HepG2 (cell line): ENCODE data around the gene RUSF1. TPM values are rescaled to one million over a fixed set of nuclear protein-coding genes. Genes with fewer than 3 reads are reported as not detected.
A peak's percentile ranks its signal among the peaks of the same experiment; 100 is the strongest.

ENCODE experiments used
- GATA4 ChIP-seq: sonication (generic); IDR thresholded peaks from 2 replicates; pipeline ENCODE4 v1.6.1; 2016; ENCODE audit warnings: antibody characterized with exemption, low read depth, borderline replicate concordance
- GATAD2A ChIP-seq: IDR thresholded peaks from 2 replicates; pipeline ENCODE4 v1.6.1; 2016
- HNRNPK ChIP-seq: fragments of 200-400 bp; formaldehyde crosslinking; IDR thresholded peaks from 2 replicates; pipeline ENCODE4 v1.6.1; 2018; ENCODE audit warnings: low read length, low read depth, moderate library complexity, mild to moderate bottlenecking; ENCODE audit not compliant: poor library complexity, severe bottlenecking
- KAT8 ChIP-seq: IDR thresholded peaks from 2 replicates; pipeline ENCODE4 v1.6.1; 2016; ENCODE audit warnings: missing genetic modification reagents, missing compliant biosample characterization
- NR1H2 ChIP-seq: sonication (generic); formaldehyde crosslinking; IDR thresholded peaks from 2 replicates; pipeline ENCODE4 v1.8.1; 2022; ENCODE audit warnings: low read depth, missing genetic modification reagents, borderline replicate concordance
- REPIN1 ChIP-seq: sonication (generic); formaldehyde crosslinking; IDR thresholded peaks from 2 replicates; pipeline ENCODE4 v1.8.0; 2022; ENCODE audit warnings: missing genetic modification reagents, low read depth, mild to moderate bottlenecking, borderline replicate concordance
- SMAD3 ChIP-seq: sonication (generic); formaldehyde crosslinking; IDR thresholded peaks from 2 replicates; pipeline ENCODE4 v1.4.0; 2020; ENCODE audit warnings: missing genetic modification reagents
- ZNF747 ChIP-seq: sonication (generic); formaldehyde crosslinking; IDR thresholded peaks from 2 replicates; pipeline ENCODE4 v1.8.1; 2023; ENCODE audit warnings: missing genetic modification reagents, mild to moderate bottlenecking, borderline replicate concordance
- polyA plus RNA-seq, 8 experiments: library from polyadenylated mRNA; depleted of rRNA in 3 of 8; stranded (reverse) in 7 of 8; unstranded in 1 of 8; fragments of >200 nt; fragmentation: Illumina TruSeq in 4 of 8; extraction: Trizol in 4 of 8; gene quantifications; 2 replicates each; pipeline versions ENCODE4 v1.2.1 to v1.2.3, GENCODE V29; 2011 to 2016; ENCODE audit warnings: low read depth in 4 of 8, missing spikeins in 1 of 8, mixed read lengths in 1 of 8; ENCODE audit not compliant: insufficient read depth in 1 of 8
- total RNA-seq, 5 experiments: library from RNA; depleted of rRNA; stranded (reverse); fragments of >200 nt; fragmentation: Illumina TruSeq; extraction: Trizol; gene quantifications; 2 replicates each; pipeline ENCODE4 v1.2.3, GENCODE V29; 2016; ENCODE audit warnings: low read depth in 1 of 5
- TF ChIP-seq, protein P1 (sequence below): sonication (generic); formaldehyde crosslinking; IDR thresholded peaks from 2 replicates; pipeline ENCODE4 v1.8.1; 2023; ENCODE audit warnings: mild to moderate bottlenecking, missing genetic modification reagents, borderline replicate concordance
- TF ChIP-seq, protein P2 (sequence below): sonication (generic); formaldehyde crosslinking; IDR thresholded peaks from 2 replicates; pipeline ENCODE4 v1.5.0; 2020; ENCODE audit warnings: missing genetic modification reagents, mild to moderate bottlenecking, borderline replicate concordance
- TF ChIP-seq, protein P3 (sequence below): sonication (generic); formaldehyde crosslinking; IDR thresholded peaks from 2 replicates; pipeline ENCODE4 v1.8.1; 2023; ENCODE audit warnings: missing genetic modification reagents, mild to moderate bottlenecking, borderline replicate concordance
- TF ChIP-seq, protein P4 (sequence below): IDR thresholded peaks from 2 replicates; pipeline ENCODE4 v1.6.1; 2016
- TF ChIP-seq, protein P5 (sequence below): sonication (generic); formaldehyde crosslinking; IDR thresholded peaks from 2 replicates; pipeline ENCODE4 v1.4.0; 2020; ENCODE audit warnings: missing genetic modification reagents, borderline replicate concordance
- TF ChIP-seq, protein P6 (sequence below): sonication (generic); formaldehyde crosslinking; IDR thresholded peaks from 2 replicates; pipeline ENCODE4 v1.4.0; 2020; ENCODE audit warnings: mild to moderate bottlenecking, missing genetic modification reagents, borderline replicate concordance
- TF ChIP-seq, protein P7 (sequence below): sonication (generic); formaldehyde crosslinking; IDR thresholded peaks from 2 replicates; pipeline ENCODE4 v1.5.1; 2020; ENCODE audit warnings: mild to moderate bottlenecking, missing genetic modification reagents

RUSF1 gene
- total and polyA plus RNA-seq, 2 of the 13 experiments (the other 11 are each of a cell fraction or from before 2014, with no cell fraction given), result 40.8 to 50.2 TPM

DNA sequence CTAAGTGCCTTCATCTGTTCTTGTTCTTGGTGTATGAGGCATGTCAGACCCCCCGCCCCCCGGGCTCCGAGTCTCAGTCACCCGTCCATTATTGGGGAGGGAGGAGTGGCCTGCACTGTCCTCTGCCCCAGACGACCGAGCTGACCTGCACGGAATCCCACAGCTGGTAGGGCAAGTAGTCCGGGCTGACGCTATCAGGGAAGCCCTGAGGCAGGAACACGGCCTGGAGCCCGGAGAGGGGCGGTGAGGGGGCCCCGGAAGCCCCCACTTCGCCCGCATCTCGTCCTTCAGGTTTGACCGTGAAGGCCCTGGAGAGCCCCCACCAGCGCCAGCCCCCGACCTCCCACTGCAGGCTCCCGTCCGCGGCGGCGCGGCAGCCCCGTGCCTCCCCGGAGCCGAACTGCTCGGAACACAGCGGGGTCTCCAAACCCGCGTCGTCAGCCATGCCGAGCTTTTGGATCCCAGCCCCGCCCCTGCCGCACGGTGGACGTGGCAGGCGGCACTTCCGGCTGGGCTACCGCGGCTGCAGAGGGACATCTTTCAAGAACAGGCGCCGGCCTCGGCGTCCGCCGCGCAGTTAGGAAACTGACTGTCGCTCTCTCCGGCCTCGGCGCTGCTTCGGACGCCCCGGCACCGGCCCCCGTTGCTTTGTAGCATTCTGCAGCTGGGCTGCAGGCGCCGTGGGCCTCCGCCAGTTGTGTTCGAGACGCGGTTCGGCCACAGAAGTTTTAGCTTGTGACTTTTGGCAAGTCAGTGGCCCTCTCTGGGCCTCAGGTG is at the start of gene RUSF1 (continued):
- TF ChIP-seq, protein P1, sequence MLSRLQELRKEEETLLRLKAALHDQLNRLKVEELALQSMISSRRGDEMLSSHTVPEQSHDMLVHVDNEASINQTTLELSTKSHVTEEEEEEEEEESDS (CRISPR knock-in tag), result no peak; the same call in 1 of the 2 replicates
- TF ChIP-seq REPIN1 (CRISPR knock-in tag), result peak; percentile 87
- TF ChIP-seq, protein P2, sequence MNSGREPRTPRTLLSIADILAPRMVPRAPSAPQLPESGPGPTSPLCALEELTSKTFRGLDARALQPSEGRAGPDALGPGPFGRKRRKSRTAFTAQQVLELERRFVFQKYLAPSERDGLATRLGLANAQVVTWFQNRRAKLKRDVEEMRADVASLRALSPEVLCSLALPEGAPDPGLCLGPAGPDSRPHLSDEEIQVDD (CRISPR knock-in tag), result no peak
- peak; percentile 99 for TF ChIP-seq KAT8 (CRISPR knock-in tag)
- TF ChIP-seq NR1H2 (CRISPR knock-in tag), result no peak
- TF ChIP-seq, protein P3, sequence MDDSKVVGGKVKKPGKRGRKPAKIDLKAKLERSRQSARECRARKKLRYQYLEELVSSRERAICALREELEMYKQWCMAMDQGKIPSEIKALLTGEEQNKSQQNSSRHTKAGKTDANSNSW (CRISPR knock-in tag), result no peak
- no peak; the same call in 1 of the 2 replicates for TF ChIP-seq GATA4
- TF ChIP-seq HNRNPK, result peak; percentile 82
- TF ChIP-seq, protein P4, sequence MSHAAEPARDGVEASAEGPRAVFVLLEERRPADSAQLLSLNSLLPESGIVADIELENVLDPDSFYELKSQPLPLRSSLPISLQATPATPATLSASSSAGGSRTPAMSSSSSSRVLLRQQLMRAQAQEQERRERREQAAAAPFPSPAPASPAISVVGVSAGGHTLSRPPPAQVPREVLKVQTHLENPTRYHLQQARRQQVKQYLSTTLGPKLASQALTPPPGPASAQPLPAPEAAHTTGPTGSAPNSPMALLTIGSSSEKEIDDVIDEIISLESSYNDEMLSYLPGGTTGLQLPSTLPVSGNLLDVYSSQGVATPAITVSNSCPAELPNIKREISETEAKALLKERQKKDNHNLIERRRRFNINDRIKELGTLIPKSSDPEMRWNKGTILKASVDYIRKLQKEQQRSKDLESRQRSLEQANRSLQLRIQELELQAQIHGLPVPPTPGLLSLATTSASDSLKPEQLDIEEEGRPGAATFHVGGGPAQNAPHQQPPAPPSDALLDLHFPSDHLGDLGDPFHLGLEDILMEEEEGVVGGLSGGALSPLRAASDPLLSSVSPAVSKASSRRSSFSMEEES (CRISPR knock-in tag), result peak; percentile 69
- TF ChIP-seq ZNF747, result peak; percentile 94
- TF ChIP-seq, protein P5, sequence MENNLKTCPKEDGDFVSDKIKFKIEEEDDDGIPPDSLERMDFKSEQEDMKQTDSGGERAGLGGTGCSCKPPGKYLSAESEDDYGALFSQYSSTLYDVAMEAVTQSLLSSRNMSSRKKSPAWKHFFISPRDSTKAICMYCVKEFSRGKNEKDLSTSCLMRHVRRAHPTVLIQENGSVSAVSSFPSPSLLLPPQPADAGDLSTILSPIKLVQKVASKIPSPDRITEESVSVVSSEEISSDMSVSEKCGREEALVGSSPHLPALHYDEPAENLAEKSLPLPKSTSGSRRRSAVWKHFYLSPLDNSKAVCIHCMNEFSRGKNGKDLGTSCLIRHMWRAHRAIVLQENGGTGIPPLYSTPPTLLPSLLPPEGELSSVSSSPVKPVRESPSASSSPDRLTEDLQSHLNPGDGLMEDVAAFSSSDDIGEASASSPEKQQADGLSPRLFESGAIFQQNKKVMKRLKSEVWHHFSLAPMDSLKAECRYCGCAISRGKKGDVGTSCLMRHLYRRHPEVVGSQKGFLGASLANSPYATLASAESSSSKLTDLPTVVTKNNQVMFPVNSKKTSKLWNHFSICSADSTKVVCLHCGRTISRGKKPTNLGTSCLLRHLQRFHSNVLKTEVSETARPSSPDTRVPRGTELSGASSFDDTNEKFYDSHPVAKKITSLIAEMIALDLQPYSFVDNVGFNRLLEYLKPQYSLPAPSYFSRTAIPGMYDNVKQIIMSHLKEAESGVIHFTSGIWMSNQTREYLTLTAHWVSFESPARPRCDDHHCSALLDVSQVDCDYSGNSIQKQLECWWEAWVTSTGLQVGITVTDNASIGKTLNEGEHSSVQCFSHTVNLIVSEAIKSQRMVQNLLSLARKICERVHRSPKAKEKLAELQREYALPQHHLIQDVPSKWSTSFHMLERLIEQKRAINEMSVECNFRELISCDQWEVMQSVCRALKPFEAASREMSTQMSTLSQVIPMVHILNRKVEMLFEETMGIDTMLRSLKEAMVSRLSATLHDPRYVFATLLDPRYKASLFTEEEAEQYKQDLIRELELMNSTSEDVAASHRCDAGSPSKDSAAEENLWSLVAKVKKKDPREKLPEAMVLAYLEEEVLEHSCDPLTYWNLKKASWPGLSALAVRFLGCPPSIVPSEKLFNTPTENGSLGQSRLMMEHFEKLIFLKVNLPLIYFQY (CRISPR knock-in tag), result peak; percentile 73
- TF ChIP-seq, protein P6, sequence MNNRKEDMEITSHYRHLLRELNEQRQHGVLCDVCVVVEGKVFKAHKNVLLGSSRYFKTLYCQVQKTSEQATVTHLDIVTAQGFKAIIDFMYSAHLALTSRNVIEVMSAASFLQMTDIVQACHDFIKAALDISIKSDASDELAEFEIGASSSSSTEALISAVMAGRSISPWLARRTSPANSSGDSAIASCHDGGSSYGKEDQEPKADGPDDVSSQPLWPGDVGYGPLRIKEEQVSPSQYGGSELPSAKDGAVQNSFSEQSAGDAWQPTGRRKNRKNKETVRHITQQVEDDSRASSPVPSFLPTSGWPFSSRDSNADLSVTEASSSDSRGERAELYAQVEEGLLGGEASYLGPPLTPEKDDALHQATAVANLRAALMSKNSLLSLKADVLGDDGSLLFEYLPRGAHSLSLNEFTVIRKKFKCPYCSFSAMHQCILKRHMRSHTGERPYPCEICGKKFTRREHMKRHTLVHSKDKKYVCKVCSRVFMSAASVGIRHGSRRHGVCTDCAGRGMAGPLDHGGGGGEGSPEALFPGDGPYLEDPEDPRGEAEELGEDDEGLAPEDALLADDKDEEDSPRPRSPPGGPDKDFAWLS (CRISPR knock-in tag), result peak; percentile 89; the same call in 1 of the 2 replicates
- TF ChIP-seq, protein P7, sequence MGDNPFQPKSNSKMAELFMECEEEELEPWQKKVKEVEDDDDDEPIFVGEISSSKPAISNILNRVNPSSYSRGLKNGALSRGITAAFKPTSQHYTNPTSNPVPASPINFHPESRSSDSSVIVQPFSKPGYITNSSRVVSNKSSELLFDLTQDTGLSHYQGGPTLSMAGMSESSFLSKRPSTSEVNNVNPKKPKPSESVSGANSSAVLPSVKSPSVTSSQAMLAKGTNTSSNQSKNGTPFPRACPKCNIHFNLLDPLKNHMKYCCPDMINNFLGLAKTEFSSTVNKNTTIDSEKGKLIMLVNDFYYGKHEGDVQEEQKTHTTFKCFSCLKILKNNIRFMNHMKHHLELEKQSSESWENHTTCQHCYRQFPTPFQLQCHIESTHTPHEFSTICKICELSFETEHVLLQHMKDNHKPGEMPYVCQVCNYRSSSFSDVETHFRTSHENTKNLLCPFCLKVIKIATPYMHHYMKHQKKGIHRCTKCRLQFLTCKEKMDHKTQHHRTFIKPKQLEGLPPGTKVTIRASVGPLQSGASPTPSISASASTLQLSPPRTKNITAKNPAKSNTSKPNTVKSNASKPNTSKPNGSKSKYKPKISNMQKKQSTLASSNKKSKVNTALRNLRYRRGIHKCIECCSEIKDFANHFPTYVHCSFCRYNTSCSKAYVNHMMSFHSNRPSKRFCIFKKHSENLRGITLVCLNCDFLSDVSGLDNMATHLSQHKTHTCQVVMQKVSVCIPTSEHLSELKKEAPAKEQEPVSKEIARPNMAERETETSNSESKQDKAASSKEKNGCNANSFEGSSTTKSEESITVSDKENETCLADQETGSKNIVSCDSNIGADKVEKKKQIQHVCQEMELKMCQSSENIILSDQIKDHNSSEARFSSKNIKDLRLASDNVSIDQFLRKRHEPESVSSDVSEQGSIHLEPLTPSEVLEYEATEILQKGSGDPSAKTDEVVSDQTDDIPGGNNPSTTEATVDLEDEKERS (CRISPR knock-in tag), result peak; percentile 75
- TF ChIP-seq GATAD2A, result peak; percentile 72
- peak; percentile 96 for TF ChIP-seq SMAD3 (CRISPR knock-in tag)
